Tibial nerve (tissue), 3 donors: ENCODE data around the gene SLC39A11.

Source experiments
- POLR2A ChIP-seq, 2 donors: fragments of 450-650 bp; IDR thresholded peaks; one replicate each; pipeline ENCODE4 v1.6.1; 2017; ENCODE audit warnings: antibody characterized with exemption in 2 of 2, mild to moderate bottlenecking in 2 of 2, moderate library complexity in 2 of 2
- TF ChIP-seq, protein P1 (sequence below), 5 experiments: fragments of 200-600 bp in 3 of 5; fragments of 450-650 bp in 2 of 5; sonication (generic) in 3 of 5; IDR thresholded peaks; one replicate each; pipeline ENCODE4 v1.5.1; 2016 to 2019; ENCODE audit warnings: antibody characterized with exemption in 5 of 5, mild to moderate bottlenecking in 3 of 5, moderate library complexity in 2 of 5

DNA sequence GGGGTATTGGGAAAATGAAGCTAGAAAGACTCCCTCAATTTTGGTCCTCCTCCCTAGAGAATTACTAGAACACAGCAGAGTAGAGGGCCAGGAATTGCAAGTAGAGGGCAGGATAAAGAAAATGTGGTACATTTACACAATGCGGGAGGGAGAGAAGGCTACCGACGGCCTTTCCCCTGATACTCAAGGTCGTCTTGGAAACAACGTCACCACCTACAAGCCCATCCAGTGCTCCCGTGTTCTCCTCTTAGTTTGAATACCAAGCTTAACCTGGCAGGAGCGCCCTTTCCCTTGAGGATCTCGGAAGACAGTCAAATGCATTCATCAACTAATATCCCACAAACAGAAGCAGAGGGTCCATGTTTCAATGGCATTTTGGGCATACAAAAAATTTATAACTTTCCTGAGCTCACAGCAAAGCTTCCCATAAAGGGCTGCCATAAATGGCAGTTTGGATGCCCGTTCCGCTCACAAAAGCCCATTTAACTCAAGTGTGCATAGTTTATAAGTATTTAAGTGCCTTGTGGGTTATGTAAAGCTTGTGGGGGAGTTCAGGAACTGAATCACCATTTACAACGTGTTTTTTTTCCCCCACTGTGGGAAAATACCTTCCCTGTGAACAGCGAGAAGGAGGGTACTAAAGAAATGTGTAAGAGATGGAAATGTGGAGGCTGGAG is 414.6 kb downstream of the SLC39A11 start:
- no peak for TF ChIP-seq POLR2A (IDR thresholded peaks at IDR 0.05)
- TF ChIP-seq, protein P1, sequence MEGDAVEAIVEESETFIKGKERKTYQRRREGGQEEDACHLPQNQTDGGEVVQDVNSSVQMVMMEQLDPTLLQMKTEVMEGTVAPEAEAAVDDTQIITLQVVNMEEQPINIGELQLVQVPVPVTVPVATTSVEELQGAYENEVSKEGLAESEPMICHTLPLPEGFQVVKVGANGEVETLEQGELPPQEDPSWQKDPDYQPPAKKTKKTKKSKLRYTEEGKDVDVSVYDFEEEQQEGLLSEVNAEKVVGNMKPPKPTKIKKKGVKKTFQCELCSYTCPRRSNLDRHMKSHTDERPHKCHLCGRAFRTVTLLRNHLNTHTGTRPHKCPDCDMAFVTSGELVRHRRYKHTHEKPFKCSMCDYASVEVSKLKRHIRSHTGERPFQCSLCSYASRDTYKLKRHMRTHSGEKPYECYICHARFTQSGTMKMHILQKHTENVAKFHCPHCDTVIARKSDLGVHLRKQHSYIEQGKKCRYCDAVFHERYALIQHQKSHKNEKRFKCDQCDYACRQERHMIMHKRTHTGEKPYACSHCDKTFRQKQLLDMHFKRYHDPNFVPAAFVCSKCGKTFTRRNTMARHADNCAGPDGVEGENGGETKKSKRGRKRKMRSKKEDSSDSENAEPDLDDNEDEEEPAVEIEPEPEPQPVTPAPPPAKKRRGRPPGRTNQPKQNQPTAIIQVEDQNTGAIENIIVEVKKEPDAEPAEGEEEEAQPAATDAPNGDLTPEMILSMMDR (IDR thresholded peaks at IDR 0.05): no peak
